ENCODE data around the gene FAM200A. TPM values are rescaled to one million over a fixed set of nuclear protein-coding genes. Genes with fewer than 3 reads are reported as not detected.

FAM200A gene
- total and polyA plus RNA-seq, 2 of the 8 experiments (the other 6 are each of a cell fraction or from before 2014, with no cell fraction given) = 4.3 to 7.5 TPM

DNA sequence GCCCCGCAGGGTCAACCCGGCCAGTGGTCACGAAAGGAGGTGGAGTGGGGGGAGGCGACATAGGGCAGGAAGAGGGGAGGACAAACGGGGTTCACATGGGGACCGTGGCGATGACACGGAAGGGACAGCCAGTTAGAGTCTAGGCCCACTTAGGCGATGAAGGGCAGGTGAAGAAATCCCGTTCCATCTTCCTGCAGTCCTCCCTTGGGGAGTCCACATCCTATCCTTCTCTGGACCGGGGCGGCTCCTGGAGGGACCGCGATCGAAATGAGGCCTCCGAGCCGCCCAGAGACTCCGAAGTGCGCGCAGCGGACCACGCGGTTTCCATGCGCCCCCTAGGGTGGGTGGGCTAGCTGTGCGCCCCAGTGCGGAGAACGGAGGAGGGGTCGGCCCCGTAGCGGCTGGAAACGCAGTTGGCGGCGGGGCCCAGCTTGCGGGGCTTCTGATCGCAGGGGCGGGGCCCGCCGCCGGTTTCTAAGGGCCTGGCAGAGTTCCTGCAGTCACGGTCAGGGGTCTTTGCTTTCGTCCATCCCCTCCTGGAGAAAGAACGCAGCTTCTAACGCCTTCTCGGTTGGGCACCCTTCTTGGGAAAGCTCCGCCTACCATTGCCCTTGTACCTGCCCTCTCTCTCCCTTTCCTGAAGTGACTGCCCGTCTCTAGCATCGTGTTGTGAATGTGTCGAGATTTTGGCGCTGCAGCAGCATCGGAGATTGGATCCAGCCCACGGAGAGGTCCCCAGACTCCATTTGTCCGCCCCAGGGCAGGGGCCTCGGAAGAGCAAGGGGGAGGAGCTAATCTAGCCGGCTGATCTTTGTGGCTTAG, 28.3 kb upstream of the FAM200A start (continued):
- TF ChIP-seq, protein P1, sequence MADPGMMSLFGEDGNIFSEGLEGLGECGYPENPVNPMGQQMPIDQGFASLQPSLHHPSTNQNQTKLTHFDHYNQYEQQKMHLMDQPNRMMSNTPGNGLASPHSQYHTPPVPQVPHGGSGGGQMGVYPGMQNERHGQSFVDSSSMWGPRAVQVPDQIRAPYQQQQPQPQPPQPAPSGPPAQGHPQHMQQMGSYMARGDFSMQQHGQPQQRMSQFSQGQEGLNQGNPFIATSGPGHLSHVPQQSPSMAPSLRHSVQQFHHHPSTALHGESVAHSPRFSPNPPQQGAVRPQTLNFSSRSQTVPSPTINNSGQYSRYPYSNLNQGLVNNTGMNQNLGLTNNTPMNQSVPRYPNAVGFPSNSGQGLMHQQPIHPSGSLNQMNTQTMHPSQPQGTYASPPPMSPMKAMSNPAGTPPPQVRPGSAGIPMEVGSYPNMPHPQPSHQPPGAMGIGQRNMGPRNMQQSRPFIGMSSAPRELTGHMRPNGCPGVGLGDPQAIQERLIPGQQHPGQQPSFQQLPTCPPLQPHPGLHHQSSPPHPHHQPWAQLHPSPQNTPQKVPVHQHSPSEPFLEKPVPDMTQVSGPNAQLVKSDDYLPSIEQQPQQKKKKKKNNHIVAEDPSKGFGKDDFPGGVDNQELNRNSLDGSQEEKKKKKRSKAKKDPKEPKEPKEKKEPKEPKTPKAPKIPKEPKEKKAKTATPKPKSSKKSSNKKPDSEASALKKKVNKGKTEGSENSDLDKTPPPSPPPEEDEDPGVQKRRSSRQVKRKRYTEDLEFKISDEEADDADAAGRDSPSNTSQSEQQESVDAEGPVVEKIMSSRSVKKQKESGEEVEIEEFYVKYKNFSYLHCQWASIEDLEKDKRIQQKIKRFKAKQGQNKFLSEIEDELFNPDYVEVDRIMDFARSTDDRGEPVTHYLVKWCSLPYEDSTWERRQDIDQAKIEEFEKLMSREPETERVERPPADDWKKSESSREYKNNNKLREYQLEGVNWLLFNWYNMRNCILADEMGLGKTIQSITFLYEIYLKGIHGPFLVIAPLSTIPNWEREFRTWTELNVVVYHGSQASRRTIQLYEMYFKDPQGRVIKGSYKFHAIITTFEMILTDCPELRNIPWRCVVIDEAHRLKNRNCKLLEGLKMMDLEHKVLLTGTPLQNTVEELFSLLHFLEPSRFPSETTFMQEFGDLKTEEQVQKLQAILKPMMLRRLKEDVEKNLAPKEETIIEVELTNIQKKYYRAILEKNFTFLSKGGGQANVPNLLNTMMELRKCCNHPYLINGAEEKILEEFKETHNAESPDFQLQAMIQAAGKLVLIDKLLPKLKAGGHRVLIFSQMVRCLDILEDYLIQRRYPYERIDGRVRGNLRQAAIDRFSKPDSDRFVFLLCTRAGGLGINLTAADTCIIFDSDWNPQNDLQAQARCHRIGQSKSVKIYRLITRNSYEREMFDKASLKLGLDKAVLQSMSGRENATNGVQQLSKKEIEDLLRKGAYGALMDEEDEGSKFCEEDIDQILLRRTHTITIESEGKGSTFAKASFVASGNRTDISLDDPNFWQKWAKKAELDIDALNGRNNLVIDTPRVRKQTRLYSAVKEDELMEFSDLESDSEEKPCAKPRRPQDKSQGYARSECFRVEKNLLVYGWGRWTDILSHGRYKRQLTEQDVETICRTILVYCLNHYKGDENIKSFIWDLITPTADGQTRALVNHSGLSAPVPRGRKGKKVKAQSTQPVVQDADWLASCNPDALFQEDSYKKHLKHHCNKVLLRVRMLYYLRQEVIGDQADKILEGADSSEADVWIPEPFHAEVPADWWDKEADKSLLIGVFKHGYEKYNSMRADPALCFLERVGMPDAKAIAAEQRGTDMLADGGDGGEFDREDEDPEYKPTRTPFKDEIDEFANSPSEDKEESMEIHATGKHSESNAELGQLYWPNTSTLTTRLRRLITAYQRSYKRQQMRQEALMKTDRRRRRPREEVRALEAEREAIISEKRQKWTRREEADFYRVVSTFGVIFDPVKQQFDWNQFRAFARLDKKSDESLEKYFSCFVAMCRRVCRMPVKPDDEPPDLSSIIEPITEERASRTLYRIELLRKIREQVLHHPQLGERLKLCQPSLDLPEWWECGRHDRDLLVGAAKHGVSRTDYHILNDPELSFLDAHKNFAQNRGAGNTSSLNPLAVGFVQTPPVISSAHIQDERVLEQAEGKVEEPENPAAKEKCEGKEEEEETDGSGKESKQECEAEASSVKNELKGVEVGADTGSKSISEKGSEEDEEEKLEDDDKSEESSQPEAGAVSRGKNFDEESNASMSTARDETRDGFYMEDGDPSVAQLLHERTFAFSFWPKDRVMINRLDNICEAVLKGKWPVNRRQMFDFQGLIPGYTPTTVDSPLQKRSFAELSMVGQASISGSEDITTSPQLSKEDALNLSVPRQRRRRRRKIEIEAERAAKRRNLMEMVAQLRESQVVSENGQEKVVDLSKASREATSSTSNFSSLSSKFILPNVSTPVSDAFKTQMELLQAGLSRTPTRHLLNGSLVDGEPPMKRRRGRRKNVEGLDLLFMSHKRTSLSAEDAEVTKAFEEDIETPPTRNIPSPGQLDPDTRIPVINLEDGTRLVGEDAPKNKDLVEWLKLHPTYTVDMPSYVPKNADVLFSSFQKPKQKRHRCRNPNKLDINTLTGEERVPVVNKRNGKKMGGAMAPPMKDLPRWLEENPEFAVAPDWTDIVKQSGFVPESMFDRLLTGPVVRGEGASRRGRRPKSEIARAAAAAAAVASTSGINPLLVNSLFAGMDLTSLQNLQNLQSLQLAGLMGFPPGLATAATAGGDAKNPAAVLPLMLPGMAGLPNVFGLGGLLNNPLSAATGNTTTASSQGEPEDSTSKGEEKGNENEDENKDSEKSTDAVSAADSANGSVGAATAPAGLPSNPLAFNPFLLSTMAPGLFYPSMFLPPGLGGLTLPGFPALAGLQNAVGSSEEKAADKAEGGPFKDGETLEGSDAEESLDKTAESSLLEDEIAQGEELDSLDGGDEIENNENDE (IDR thresholded peaks at IDR 0.05; ENCODE audit: insufficient replicate concordance, low read length) = no peak
- TF ChIP-seq RFX5 (IDR thresholded peaks at IDR 0.05; ENCODE audit: borderline replicate concordance, low read depth, low read length) (no peak), JUND (IDR thresholded peaks at IDR 0.05; ENCODE audit: low read length) (no peak), PHF8 (conservative IDR thresholded peaks at IDR 0.05; ENCODE audit: low read depth, low read length) (peak; percentile 58), SP1 (IDR thresholded peaks at IDR 0.05; ENCODE audit: low read depth, low read length) (no peak), EP300 (IDR thresholded peaks at IDR 0.05; ENCODE audit: borderline replicate concordance in 1 of 2, low read depth in 2 of 2, low read length in 2 of 2) (peak in 1 of 2 experiments; percentile 62; a peak in 1 of 3 replicates), CREB1 (IDR thresholded peaks at IDR 0.05) (peak; percentile 71), RAD21 (IDR thresholded peaks at IDR 0.05 in 1 of 2, conservative IDR thresholded peaks at IDR 0.05 in 1 of 2; ENCODE audit: low read depth in 2 of 2, low read length in 2 of 2) (peak; percentile 47 to 62; a peak in 3 of 4 replicates), NANOG (IDR thresholded peaks at IDR 0.05; ENCODE audit: insufficient read depth, low read depth, low read length, poor library complexity, severe bottlenecking) (no peak)

All from H1 (cell line).